DMS53 (cell line): ENCODE results near the gene DLK1.

Experiments
- DNase-seq: peaks from one replicate; lab custom pipeline; 2025; lab: John Stamatoyannopoulos, UW

The DLK1 gene

GRCh38 chr14:100762089-100762515 lies 35.4 kb downstream of the DLK1 start:
- no peak for DNase-seq

- no peak for DNase-seq
Measured at GRCh38 chr14:100762901-100763300, 36.2 kb downstream of the DLK1 start.

DNA sequence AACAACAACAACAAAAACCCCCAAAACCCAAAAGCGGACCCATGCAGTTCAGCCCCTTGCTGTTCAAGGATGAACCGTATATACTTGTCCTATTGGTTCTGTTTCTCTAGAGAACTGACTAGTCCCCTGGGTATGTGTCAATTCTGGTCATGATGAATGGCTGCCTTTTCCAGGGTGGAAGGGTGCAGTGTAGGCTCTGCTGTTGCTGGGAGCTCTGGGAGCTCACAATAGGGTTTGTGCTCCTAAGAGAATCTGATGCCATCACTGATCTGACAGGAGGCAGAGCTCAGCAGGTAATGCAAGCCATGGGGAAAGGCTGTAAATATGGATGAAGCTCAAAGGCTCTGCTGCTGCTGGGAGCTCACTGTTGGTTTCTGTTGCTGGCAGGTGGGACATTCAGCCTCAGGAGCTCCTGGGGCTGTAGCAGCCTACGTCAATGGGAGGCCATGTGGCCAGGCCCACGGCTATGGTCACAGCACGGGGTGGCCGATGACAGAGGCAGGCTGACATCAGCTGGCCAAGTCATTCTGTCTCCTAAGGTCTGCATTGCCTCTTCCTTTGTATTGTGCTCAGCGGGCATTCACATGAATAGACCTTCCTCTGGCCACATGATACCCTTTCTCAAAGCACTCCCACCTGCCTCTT lies 37.9 kb downstream of the DLK1 start:
- no peak for DNase-seq

- no peak for DNase-seq
Measured at GRCh38 chr14:100765296-100765695, 38.6 kb downstream of the DLK1 start.

DNA sequence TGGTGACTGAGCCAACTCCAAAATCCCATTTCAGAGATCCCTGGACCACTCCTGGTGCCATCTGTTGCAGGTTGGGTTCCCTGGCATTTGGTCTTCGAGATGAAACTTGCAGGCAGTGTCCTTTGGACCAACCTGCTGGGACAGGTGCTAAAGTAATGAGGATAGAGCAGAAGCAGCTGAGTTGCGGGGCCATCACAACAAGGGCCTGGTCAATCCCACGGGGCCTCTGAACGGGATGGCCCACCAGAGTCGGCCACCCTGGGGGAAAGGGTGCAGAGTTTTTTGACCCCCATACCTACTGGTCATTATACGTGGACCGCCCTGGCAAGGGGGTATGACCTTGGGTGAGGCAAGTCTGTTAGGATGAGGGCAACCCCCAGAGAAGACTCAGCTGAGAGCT lies 39.3 kb downstream of the DLK1 start:
- DNase-seq = no peak

- no peak for DNase-seq
Measured at GRCh38 chr14:100767003-100767787, 40.5 kb downstream of the DLK1 start.

GRCh38 chr14:100767788-100768536 lies 41.3 kb downstream of the DLK1 start:
- DNase-seq = no peak

GRCh38 chr14:100769035-100769939 lies 42.6 kb downstream of the DLK1 start:
- no peak for DNase-seq

DNA sequence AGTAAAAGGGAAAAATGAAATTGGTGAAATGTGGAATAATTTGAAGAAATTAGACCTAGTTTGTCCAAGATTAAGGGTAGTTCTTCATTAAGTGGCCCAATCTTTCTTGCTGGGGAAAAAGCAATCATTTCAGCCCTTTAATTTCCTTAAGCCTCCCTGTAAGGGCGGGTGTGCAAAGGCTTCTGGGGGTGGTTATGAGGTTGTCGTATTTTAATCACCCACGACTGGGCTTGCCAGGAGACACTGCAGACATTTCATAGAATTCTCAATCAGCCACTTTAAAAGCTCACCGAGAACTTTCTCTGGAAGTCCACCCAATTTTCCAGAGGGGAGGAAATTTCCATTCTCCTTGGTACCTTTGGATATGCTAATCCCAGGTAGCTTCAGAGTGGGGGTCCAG lies 43.4 kb downstream of the DLK1 start:
- DNase-seq = no peak

DNA sequence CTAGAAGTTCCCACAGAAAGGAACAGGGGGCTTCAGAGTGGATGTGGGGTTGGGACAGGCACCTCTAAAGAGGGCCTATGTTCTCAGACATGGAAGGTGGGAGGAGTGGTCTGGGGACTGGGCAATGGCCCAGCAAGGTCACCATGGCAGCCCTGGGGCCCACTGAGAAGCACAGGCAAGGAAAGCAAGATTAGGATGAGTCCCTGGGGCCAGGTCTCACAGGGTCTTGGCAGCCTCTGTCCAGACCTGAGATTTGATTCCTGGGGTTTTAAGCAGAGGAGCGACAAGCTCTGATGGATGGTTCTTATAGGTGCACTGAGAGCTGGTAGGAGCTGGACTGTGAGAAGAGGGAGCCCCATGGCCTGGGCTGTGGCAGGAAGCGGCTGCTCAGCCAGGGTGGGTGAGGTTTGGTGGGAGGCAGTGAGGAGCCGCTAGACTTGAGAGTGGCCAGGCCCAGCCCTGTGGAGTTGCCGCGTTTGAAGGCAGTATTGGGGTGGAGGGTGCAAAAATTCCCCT lies 44.0 kb downstream of the DLK1 start:
- DNase-seq = no peak

GRCh38 chr14:100771121-100771800 lies 44.6 kb downstream of the DLK1 start:
- DNase-seq = no peak

- no peak for DNase-seq
Measured at GRCh38 chr14:100772607-100773165, 46.0 kb downstream of the DLK1 start.

- no peak for DNase-seq
Measured at GRCh38 chr14:100773331-100774163, 46.9 kb downstream of the DLK1 start.

GRCh38 chr14:100774164-100774537 lies 47.5 kb downstream of the DLK1 start:
- no peak for DNase-seq

GRCh38 chr14:100775351-100775830 lies 48.7 kb downstream of the DLK1 start:
- no peak for DNase-seq

DNA sequence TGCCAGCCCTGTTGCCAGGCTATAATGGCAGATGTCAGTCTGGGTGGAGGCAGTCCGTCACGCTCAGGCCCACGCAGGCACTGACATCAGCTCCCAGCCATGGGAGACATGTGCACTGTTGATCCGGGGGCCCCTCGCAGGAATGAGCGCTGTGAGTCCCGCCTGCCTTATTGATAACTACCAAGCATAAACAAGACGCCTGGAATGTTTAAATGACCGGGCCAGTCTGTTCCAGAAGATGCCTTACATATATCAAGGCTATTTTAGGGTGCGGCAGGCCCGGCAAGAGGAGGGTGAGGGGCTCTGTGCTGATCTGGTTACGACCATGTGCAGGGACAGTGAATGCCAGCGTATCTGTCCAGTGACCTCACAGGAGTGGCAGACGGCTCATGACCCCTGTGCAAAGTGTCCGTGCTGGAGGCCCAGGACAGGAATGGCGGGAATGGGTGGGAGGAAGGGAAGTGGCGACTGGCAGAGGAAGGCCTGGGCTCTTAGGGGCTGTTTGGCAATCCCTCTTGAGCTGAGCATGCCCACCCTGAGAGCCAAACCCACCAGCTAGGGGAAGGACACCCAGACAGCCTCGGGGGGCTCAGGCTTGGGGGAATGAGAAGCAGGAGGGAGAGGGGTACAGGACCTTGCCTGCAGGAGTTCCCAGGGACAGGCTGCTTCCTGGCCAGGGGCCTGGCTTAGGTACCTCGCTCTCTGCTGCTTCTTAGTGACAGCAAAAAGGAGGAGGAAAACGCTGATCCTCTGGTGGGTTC lies 49.3 kb downstream of the DLK1 start:
- no peak for DNase-seq

GRCh38 chr14:100776681-100777365 lies 50.1 kb downstream of the DLK1 start:
- DNase-seq = no peak

- no peak for DNase-seq
Measured at GRCh38 chr14:100777366-100777817, 50.7 kb downstream of the DLK1 start.
